Uterus (tissue), 4 donors: ENCODE results near the gene DNAAF2. TPM values are rescaled to one million over a fixed set of nuclear protein-coding genes. Genes with fewer than 3 reads are reported as not detected.
"Not testable (repeated sequence)": the region's sequence is repeated elsewhere in the genome, so short reads cannot be mapped to it uniquely, and the experiment has no call there.

ENCODE experiments used
- DNase-seq, 2 donors: peaks; one replicate each; pipeline ENCODE4 v3.0.0-alpha.2; 2019 to 2020
- H3K27ac ChIP-seq, 2 donors: fragments of 200-600 bp; sonication (generic); 1 replicate in 1 of 2; 2 replicates in 1 of 2; pipeline ENCODE4 v1.5.1; 2016 to 2018
- H3K27me3 ChIP-seq, 2 donors: fragments of 200-600 bp; sonication (generic); one replicate each; pipeline ENCODE4 v1.5.1; 2018 to 2019; ENCODE audit warnings: control low read depth in 1 of 2
- H3K36me3 ChIP-seq, 2 donors: fragments of 200-600 bp; sonication (generic); one replicate each; pipeline ENCODE4 v1.5.1; 2019; ENCODE audit warnings: control low read depth in 1 of 2
- H3K4me1 ChIP-seq, 2 donors: fragments of 200-600 bp; sonication (generic); one replicate each; pipeline ENCODE4 v1.5.1; 2018 to 2019; ENCODE audit warnings: control low read depth in 1 of 2
- H3K4me3 ChIP-seq, 2 donors: fragments of 200-600 bp; sonication (generic); 1 replicate in 1 of 2; 2 replicates in 1 of 2; pipeline ENCODE4 v1.5.1; 2018 to 2019; ENCODE audit warnings: mild to moderate bottlenecking in 1 of 2
- H3K9me3 ChIP-seq, 2 donors: fragments of 200-600 bp; sonication (generic); one replicate each; pipeline ENCODE4 v1.5.1; 2019; ENCODE audit warnings: control low read depth in 1 of 2
- CTCF ChIP-seq, 4 experiments: fragments of 200-600 bp in 2 of 4; fragments of 450-650 bp in 2 of 4; sonication (generic) in 2 of 4; IDR thresholded peaks; one replicate each; pipeline ENCODE4 v1.5.1; 2016 to 2019; ENCODE audit warnings: antibody characterized with exemption in 4 of 4, mild to moderate bottlenecking in 2 of 4, moderate library complexity in 1 of 4
- POLR2A ChIP-seq, 2 donors: fragments of 450-650 bp; IDR thresholded peaks; one replicate each; pipeline ENCODE4 v1.6.1; 2016; ENCODE audit warnings: antibody characterized with exemption in 2 of 2, mild to moderate bottlenecking in 1 of 2, moderate library complexity in 1 of 2
- intact Hi-C: fragments of 100-400 bp; cut with DNase I; formaldehyde crosslinking; loops from one replicate; pipeline ENCODE4 v1.15.1; 2023; ENCODE audit warnings: low total_unique reads
- total RNA-seq, 4 donors: library from RNA; depleted of rRNA in 3 of 4; stranded (reverse); fragments of >200 nt in 3 of 4; gene quantifications; one replicate each; pipeline versions ENCODE4 v1.1.0 to v1.2.4, GENCODE V29; 2014 to 2023
- donor health status: DM: yes; HTN: yes; CAD: no.

The DNAAF2 gene
- total RNA-seq, 4 donors from 2014 or later, result 3.8 to 18.9 (median 8.8) TPM

- TF ChIP-seq POLR2A (IDR thresholded peaks at IDR 0.05) (no peak), CTCF (IDR thresholded peaks at IDR 0.05) (no peak)
- Histone ChIP-seq H3K36me3 (no peaks in the 10 kb centered on the region), H3K4me3 (no peak overlapping the region), H3K27me3 (no peaks in the 10 kb centered on the region), H3K9me3 (no peaks in the 10 kb centered on the region), H3K27ac (no peak overlapping the region), H3K4me1 (no peaks in the 10 kb centered on the region)
- intact Hi-C loops, result no loop called here
- DNase-seq, result no peak
Measured at GRCh38 chr14:49659526-49660455, 24.7 kb upstream of the DNAAF2 start.

GRCh38 chr14:49657500-49657899, 22.5 kb upstream of the DNAAF2 start:
- H3K27ac ChIP-seq, H3K4me1 ChIP-seq, H3K27me3 ChIP-seq, DNase-seq, H3K9me3 ChIP-seq, intact Hi-C loops, H3K36me3 ChIP-seq, H3K4me3 ChIP-seq: not testable (repeated sequence)

- Histone ChIP-seq H3K36me3 (no peaks in the 10 kb centered on the region), H3K4me3 (no peak overlapping the region), H3K9me3 (no peaks in the 10 kb centered on the region), H3K27me3 (no peaks in the 10 kb centered on the region), H3K27ac (no peak overlapping the region), H3K4me1 (no peaks in the 10 kb centered on the region)
- intact Hi-C loops, result no loop called here
- DNase-seq, result no peak
- TF ChIP-seq CTCF (IDR thresholded peaks at IDR 0.05) (no peak), POLR2A (IDR thresholded peaks at IDR 0.05) (no peak)
Measured at GRCh38 chr14:49654511-49654910, 19.5 kb upstream of the DNAAF2 start.

- no peaks in the 10 kb centered on the region for H3K9me3 ChIP-seq
Measured at GRCh38 chr14:49653508-49653907, 18.5 kb upstream of the DNAAF2 start.

GRCh38 chr14:49642163-49642562, 7.1 kb upstream of the DNAAF2 start:
- intact Hi-C loops, result no loop called here
- H3K27ac ChIP-seq, result peak overlapping the region in 1 of 2 donors; percentile 17
- no peak for TF ChIP-seq CTCF (IDR thresholded peaks at IDR 0.05)
- no peak for TF ChIP-seq POLR2A (IDR thresholded peaks at IDR 0.05)
- H3K36me3 ChIP-seq, result no peaks in the 10 kb centered on the region
- H3K27me3 ChIP-seq, result no peaks in the 10 kb centered on the region
- no peak for DNase-seq
- no peaks in the 10 kb centered on the region for H3K9me3 ChIP-seq
- no peak overlapping the region for H3K4me3 ChIP-seq
- H3K4me1 ChIP-seq, result no peaks in the 10 kb centered on the region

More at GRCh38 chr14:49653508-49653907, 18.5 kb upstream of the DNAAF2 start:
- intact Hi-C loops, result no loop called here
- Histone ChIP-seq H3K36me3 (no peaks in the 10 kb centered on the region), H3K4me1 (no peaks in the 10 kb centered on the region), H3K27ac (no peak overlapping the region), H3K27me3 (no peaks in the 10 kb centered on the region), H3K4me3 (no peak overlapping the region)
- no peak for TF ChIP-seq POLR2A (IDR thresholded peaks at IDR 0.05)
- no peak for TF ChIP-seq CTCF (IDR thresholded peaks at IDR 0.05)
- no peak for DNase-seq
